Cardiac muscle cell (in vitro differentiated cells and primary cell): Measurements from ENCODE around the gene POU2AF2. TPM values are rescaled to one million over a fixed set of nuclear protein-coding genes. Genes with fewer than 3 reads are reported as not detected.
"Not testable (repeated sequence)": the region's sequence is repeated elsewhere in the genome, so short reads cannot be mapped to it uniquely, and the experiment has no call there.

ENCODE experiments used
- DNase-seq, 2 donors: peaks; one replicate each; pipeline versions ENCODE4 v3.0.0 to v3.0.0-alpha.2; 2010 to 2017; ENCODE audit warnings: low read depth in 1 of 2, low spot score in 1 of 2
- H3K27ac ChIP-seq: fragments of 200-600 bp; sonication (generic); 2 replicates; pipeline ENCODE4 v1.5.1; 2016
- H3K27me3 ChIP-seq: fragments of 200-600 bp; sonication (generic); 2 replicates; pipeline ENCODE4 v1.6.0; 2016; ENCODE audit warnings: control low read depth
- H3K36me3 ChIP-seq: fragments of 200-600 bp; sonication (generic); 2 replicates; pipeline ENCODE4 v1.5.1; 2016; ENCODE audit warnings: control low read depth
- H3K4me1 ChIP-seq: fragments of 200-600 bp; sonication (generic); 2 replicates; pipeline ENCODE4 v1.8.1; 2017; ENCODE audit warnings: low read depth, mild to moderate bottlenecking, mixed run types
- H3K4me3 ChIP-seq: fragments of 200-600 bp; sonication (generic); 2 replicates; pipeline ENCODE4 v1.5.1; 2016; ENCODE audit warnings: mild to moderate bottlenecking
- H3K9me3 ChIP-seq: fragments of 200-600 bp; sonication (generic); 2 replicates; pipeline ENCODE4 v1.5.1; 2017; ENCODE audit warnings: low read depth, mild to moderate bottlenecking, control low read depth
- CTCF ChIP-seq: IDR thresholded peaks from 2 replicates; pipeline ENCODE4 v1.5.1; 2012; ENCODE audit warnings: low read depth, mild to moderate bottlenecking, low read length
- polyA plus RNA-seq: library from polyadenylated mRNA; unstranded; fragments of >200 nt; fragmentation: Nextera tagmentation; extraction: Ambion mirVana; gene quantifications from 2 replicates; pipeline ENCODE4 v1.2.1, GENCODE V29; 2016
- total RNA-seq: library from RNA; depleted of rRNA; stranded (reverse); fragments of >200 nt; gene quantifications from 2 replicates; pipeline ENCODE4 v1.2.3, GENCODE V29; 2016

POU2AF2 gene
- total and polyA plus RNA-seq, 2 experiments from 2014 or later: not detected

GRCh38 chr11:111260811-111261210, 15.3 kb downstream of the POU2AF2 start:
- H3K9me3 ChIP-seq: no peaks in the 10 kb centered on the region
- no peak for DNase-seq
- H3K4me1 ChIP-seq: peaks cover 9% of the 10 kb centered on the region
- no peak for TF ChIP-seq CTCF
- H3K36me3 ChIP-seq: no peaks in the 10 kb centered on the region
- peaks cover 6% of the 10 kb centered on the region for H3K27me3 ChIP-seq
- H3K4me3 ChIP-seq: no peak overlapping the region
- no peak overlapping the region for H3K27ac ChIP-seq

- no peaks in the 10 kb centered on the region for H3K36me3 ChIP-seq
- peaks cover 6% of the 10 kb centered on the region for H3K27me3 ChIP-seq
- DNase-seq: no peak
- TF ChIP-seq CTCF: no peak
- no peak overlapping the region for H3K27ac ChIP-seq
- no peaks in the 10 kb centered on the region for H3K4me1 ChIP-seq
- no peak overlapping the region for H3K4me3 ChIP-seq
- no peaks in the 10 kb centered on the region for H3K9me3 ChIP-seq
Observed at GRCh38 chr11:111264646-111265045, 19.1 kb downstream of the POU2AF2 start.

DNA sequence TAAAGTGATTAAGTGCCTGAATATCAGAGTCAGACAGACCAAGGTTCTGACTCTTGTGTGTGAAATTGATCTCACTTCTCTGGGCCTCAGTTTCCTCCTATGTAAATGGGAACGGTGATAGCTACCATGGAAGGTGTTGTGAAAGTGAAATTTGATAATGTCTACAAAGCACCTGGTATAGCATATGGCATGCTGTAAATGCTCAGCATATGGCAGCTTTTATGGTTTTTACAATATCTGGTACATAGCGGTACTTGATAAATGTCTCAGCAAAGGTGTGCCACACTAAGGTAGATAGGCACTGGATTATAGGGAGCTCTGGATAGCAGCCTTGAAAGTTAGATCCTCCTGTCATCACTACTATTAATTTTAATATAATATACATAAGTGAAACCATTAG, 19.9 kb downstream of the POU2AF2 start:
- Histone ChIP-seq H3K9me3 (no peaks in the 10 kb centered on the region), H3K27ac (no peak overlapping the region), H3K4me3 (no peak overlapping the region), H3K4me1 (no peaks in the 10 kb centered on the region), H3K36me3 (no peaks in the 10 kb centered on the region), H3K27me3 (peaks cover 6% of the 10 kb centered on the region)
- DNase-seq: no peak
- TF ChIP-seq CTCF: no peak

DNA sequence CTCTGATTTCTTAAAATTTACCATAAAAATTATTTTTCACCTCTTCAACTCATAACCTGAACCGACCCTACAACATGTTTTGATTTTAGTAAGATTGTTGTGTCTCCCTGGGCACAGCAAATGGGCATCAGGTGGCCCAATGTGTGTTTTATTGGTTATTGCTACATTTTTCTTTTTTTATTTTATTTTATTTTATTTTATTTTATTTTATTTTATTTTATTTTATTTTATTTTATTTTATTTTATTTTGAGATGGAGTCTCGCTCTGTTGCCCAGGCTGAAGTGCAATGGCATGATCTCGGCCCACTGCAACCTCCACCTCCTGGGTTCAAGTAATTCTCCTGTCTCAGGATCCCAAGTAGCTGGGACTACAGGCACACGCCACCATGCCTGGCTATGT, 22.8 kb downstream of the POU2AF2 start:
- not testable (repeated sequence) for H3K27me3 ChIP-seq, H3K27ac ChIP-seq, DNase-seq, H3K4me3 ChIP-seq, H3K9me3 ChIP-seq, H3K4me1 ChIP-seq, H3K36me3 ChIP-seq

- TF ChIP-seq CTCF: no peak
- peak in 1 of 2 donors; percentile 22 for DNase-seq
- Histone ChIP-seq H3K27me3 (no peaks in the 10 kb centered on the region), H3K4me1 (no peaks in the 10 kb centered on the region), H3K36me3 (no peaks in the 10 kb centered on the region), H3K9me3 (no peaks in the 10 kb centered on the region), H3K4me3 (no peak overlapping the region), H3K27ac (no peak overlapping the region)
Observed at GRCh38 chr11:111269146-111269868, 23.8 kb downstream of the POU2AF2 start.

DNA sequence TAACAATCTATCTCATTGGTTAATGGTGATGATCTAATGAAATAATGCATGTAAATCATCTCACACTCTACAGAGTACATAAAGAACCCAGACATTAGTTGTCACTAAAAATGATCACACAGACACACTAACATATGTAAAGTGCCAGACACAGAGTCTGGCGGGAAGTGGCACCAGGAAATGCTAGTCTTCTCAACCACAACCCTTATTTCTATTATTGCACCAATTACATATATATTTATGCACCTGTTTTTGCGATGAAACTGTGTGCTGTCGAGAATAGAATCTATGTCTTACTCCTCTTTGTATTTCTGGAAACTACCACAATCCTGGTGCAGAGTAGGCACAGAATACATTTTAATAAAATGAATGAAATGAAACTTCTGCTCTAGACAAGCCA, 26.9 kb downstream of the POU2AF2 start:
- no peak overlapping the region for H3K27ac ChIP-seq
- DNase-seq: no peak
- H3K36me3 ChIP-seq: no peaks in the 10 kb centered on the region
- H3K9me3 ChIP-seq: no peaks in the 10 kb centered on the region
- no peaks in the 10 kb centered on the region for H3K27me3 ChIP-seq
- no peak for TF ChIP-seq CTCF
- H3K4me3 ChIP-seq: no peak overlapping the region
- H3K4me1 ChIP-seq: no peaks in the 10 kb centered on the region
